Erythroblast (primary cell): Measurements from ENCODE around the gene THSD4.

ENCODE experiments used
- GATA1 ChIP-seq: IDR thresholded peaks from 2 replicates; pipeline ENCODE4 v1.6.1; 2011; ENCODE audit warnings: low read depth, mild to moderate bottlenecking, control low read depth, low read length, moderate library complexity
- POLR2A ChIP-seq: IDR thresholded peaks from 2 replicates; pipeline ENCODE4 v1.6.1; 2011; ENCODE audit warnings: mild to moderate bottlenecking, low read length

DNA sequence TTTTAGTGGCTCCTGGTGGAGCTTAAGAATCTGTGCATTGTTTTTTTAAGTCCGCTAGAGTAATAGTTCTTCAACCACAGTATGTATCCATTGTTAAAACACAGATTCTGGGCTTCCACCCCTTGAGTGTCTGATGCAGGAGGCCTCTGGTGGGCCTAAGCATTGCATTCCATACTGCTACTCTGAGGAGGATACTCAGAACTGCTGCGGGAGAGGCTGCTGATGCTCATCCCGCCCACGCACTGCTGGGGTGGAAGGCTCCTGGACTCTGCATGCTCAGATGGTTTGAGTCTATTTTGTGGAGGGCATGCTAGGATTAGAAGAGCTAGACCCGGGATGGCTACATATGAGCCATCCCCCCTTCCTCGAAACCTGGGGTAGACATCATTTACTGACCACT, 74.4 kb downstream of the THSD4 start:
- TF ChIP-seq POLR2A: no peak
- no peak for TF ChIP-seq GATA1
